Endothelial cell (in vitro differentiated cells): ENCODE results near the gene ICAM1. TPM values are rescaled to one million over a fixed set of nuclear protein-coding genes. Genes with fewer than 3 reads are reported as not detected.
A peak's percentile ranks its signal among the peaks of the same experiment; 100 is the strongest.

Experiments
- DNase-seq: peaks from one replicate; pipeline ENCODE4 v3.0.0; 2021; ENCODE audit warnings: low spot score
- H3K27ac Mint-ChIP-seq: one replicate; pipeline ENCODE4 v1.8.0; 2021; ENCODE audit warnings: mixed read lengths, inconsistent platforms; ENCODE audit not compliant: unreplicated experiment
- H3K27me3 Mint-ChIP-seq: one replicate; pipeline ENCODE4 v1.8.0; 2021; ENCODE audit warnings: mild to moderate bottlenecking, moderate library complexity, mixed read lengths, inconsistent platforms; ENCODE audit not compliant: unreplicated experiment
- H3K36me3 Mint-ChIP-seq: one replicate; pipeline ENCODE4 v1.8.0; 2021; ENCODE audit warnings: mild to moderate bottlenecking, low read depth, mixed read lengths, inconsistent platforms; ENCODE audit not compliant: unreplicated experiment
- H3K4me1 Mint-ChIP-seq: one replicate; pipeline ENCODE4 v1.8.0; 2021; ENCODE audit warnings: mild to moderate bottlenecking, mixed read lengths, inconsistent platforms; ENCODE audit not compliant: unreplicated experiment
- H3K4me3 Mint-ChIP-seq: one replicate; pipeline ENCODE4 v1.8.0; 2021; ENCODE audit warnings: mild to moderate bottlenecking, mixed read lengths, inconsistent platforms; ENCODE audit not compliant: unreplicated experiment
- H3K9me3 Mint-ChIP-seq: one replicate; pipeline ENCODE4 v1.8.0; 2021; ENCODE audit warnings: mixed read lengths, inconsistent platforms; ENCODE audit not compliant: unreplicated experiment
- total RNA-seq: library from RNA; stranded (reverse); fragmentation: NEBNext Ultra II Directional; extraction: Animal tissue kit (Norgen Biotek cat#: 25700); gene quantifications from one replicate; pipeline ENCODE4 v1.2.1, GENCODE V29; 2021; ENCODE audit not compliant: unreplicated experiment
- TF ChIP-seq, protein P1 (sequence below): fragments of 200-600 bp; sonication (generic); IDR thresholded peaks from one replicate; pipeline ENCODE4 v1.5.0; 2021; ENCODE audit warnings: antibody characterized with exemption; ENCODE audit not compliant: unreplicated experiment

The ICAM1 gene
- total RNA-seq, 1 donor from 2014 or later: 7.2 TPM

DNA sequence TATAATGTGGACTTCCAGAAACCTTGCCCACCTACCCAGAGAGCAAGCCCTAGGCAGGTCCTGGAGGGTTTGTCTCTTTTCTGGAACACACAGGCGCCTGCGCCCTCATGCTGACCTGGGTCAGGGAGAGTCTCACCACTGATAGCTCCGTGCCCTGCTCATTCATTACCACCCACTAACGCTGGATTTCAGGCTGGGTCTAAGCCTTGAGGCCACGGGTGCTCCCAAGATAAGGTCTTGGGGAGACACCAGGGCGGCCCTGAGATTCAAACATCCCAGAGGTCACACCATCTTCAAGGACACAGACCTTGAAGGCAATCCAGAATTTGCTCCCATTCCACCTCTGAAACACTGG is 44.9 kb upstream of the ICAM1 start:
- peaks cover 12% of the 10 kb centered on the region for H3K36me3 Mint-ChIP-seq
- H3K4me3 Mint-ChIP-seq: no peak overlapping the region
- TF ChIP-seq, protein P1, sequence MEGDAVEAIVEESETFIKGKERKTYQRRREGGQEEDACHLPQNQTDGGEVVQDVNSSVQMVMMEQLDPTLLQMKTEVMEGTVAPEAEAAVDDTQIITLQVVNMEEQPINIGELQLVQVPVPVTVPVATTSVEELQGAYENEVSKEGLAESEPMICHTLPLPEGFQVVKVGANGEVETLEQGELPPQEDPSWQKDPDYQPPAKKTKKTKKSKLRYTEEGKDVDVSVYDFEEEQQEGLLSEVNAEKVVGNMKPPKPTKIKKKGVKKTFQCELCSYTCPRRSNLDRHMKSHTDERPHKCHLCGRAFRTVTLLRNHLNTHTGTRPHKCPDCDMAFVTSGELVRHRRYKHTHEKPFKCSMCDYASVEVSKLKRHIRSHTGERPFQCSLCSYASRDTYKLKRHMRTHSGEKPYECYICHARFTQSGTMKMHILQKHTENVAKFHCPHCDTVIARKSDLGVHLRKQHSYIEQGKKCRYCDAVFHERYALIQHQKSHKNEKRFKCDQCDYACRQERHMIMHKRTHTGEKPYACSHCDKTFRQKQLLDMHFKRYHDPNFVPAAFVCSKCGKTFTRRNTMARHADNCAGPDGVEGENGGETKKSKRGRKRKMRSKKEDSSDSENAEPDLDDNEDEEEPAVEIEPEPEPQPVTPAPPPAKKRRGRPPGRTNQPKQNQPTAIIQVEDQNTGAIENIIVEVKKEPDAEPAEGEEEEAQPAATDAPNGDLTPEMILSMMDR: no peak
- DNase-seq: no peak
- H3K27me3 Mint-ChIP-seq: peaks cover 9% of the 10 kb centered on the region
- peaks cover 6% of the 10 kb centered on the region for H3K4me1 Mint-ChIP-seq
- H3K27ac Mint-ChIP-seq: no peak overlapping the region
- H3K9me3 Mint-ChIP-seq: no peaks in the 10 kb centered on the region

DNA sequence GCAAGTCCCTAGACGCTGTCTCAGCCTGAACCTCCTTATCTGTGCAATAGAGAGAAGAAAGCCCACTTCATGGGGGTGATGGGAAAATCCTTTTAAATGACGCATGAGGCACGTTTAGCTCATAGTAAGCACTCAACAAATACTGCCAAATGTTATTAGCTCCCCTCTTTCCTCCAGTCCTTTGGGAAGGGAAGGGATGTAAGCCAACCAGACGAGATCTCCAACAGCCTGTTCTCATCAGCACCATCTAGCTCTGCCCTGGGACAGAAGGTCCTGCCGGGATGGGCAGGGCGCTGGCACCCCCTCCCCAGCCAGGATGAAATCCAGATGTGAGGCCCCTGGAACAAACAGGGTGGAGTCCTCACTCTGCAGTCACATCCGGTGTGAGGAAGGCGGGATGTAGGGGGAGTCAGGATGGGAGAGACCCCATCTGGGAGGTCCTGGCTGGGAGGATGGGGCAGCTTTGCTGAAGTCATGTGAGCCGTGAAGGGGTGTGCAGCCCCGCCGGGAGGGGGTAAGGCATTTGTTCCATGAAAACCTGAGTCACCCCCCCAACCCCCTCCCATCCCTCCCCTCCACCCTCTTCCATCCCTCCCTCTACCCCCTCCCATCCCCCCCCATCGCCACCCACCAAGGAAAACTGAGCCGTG is 44.4 kb upstream of the ICAM1 start:
- peaks cover 9% of the 10 kb centered on the region for H3K27me3 Mint-ChIP-seq
- no peak for DNase-seq
- peak overlapping the region; percentile 71 for H3K4me3 Mint-ChIP-seq

DNA sequence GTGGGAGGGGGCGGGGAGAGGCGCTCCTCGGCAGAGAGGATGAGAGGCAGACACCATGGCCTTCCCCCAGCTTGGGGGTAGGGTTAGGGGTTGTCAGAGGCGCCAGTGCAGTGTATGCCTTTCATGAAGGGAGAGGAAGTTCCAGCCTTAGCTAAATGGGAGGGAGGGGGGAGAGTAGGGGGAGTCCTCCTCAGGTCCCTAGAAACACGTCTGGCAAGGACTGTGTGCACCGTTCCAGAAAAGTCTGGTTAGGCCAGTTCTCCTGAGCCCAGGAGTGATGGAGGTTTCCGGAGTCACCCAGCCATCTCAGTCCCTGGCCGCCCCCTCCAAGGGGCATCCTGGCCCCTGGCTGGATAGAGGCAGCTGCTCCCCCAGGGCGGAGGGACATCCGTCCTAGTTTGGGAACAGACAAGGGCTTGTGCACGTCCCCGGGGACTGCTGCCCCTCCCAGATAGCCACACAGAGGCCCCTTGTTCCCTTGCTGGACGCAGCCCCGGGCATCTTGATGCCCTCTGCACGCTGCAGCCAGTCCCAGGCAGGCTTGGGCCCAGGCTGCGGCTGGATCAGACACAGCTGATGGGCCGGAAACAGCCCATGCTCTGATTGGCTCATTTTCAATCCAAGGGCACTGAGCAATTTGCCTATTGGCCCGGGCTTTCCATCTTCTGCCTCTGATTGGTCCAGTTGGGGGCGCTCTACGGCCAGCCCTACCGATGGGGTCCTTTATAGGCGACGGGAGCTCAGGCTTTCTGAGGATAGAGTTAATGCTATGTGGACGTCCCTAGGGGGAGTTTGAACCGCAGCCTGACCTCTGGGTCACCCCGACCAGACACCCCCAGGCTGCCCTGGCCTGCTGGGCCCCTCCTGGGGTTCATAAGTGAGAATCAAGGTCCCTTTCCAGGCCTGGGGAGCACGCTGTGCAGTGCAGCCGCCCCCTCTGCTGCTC is 43.6 kb upstream of the ICAM1 start:
- H3K27ac Mint-ChIP-seq: no peak overlapping the region
- no peak for DNase-seq
- peaks cover 9% of the 10 kb centered on the region for H3K27me3 Mint-ChIP-seq
- H3K4me1 Mint-ChIP-seq: peaks cover 6% of the 10 kb centered on the region
- peaks cover 12% of the 10 kb centered on the region for H3K36me3 Mint-ChIP-seq
- no peaks in the 10 kb centered on the region for H3K9me3 Mint-ChIP-seq
- TF ChIP-seq, protein P1: no peak
- no peak overlapping the region for H3K4me3 Mint-ChIP-seq

More for the DNA sequence above, 44.4 kb upstream of the ICAM1 start:
- H3K4me1 Mint-ChIP-seq: peaks cover 6% of the 10 kb centered on the region
- TF ChIP-seq, protein P1: no peak
- no peaks in the 10 kb centered on the region for H3K9me3 Mint-ChIP-seq
- H3K36me3 Mint-ChIP-seq: peaks cover 12% of the 10 kb centered on the region
- H3K27ac Mint-ChIP-seq: peak overlapping the region; percentile 21

DNA sequence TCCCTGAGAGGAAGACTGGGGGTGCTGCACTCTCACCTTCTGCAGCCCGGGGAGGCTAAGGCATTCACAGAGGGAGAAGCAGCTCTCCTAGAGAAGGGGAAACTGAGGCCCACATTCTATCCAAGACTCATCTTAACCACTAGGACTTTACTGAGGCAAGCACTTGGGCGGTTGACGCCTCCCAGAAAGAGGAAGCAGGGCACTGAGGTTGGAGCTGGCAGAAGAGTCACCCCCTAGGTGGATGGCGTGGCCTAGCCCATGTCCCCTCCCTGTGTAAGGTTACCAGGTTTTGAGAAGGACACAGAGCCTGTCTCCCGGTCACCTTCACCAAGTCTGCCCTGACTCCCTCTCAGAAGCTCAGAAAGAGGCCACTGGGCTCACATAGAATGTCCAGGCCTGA is 42.5 kb upstream of the ICAM1 start:
- Mint-ChIP-seq H3K36me3 (peaks cover 12% of the 10 kb centered on the region), H3K27me3 (peaks cover 6% of the 10 kb centered on the region), H3K4me3 (no peak overlapping the region), H3K4me1 (peaks cover 6% of the 10 kb centered on the region), H3K27ac (no peak overlapping the region), H3K9me3 (no peaks in the 10 kb centered on the region)
- TF ChIP-seq, protein P1: no peak
- DNase-seq: no peak

DNA sequence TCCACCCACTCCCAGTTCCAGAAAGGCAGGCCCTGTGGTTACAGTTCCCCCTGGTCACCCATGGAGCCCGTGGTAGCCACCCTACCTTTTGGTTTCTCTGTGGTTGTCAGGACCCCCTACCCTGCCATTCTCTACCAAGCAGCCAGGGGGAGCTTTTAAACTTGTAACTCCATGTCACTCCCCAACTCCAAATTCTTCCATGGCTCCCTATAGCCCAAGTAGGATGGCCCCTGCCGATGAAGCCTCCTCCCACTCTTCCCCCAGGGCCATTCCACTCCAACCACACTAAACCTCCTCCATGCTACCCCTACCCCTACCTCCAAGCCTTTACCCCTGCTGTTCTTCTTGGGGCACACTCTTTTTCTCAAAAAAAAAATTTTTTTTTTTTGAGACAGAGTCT is 42.0 kb upstream of the ICAM1 start:
- Mint-ChIP-seq H3K36me3 (peaks cover 12% of the 10 kb centered on the region), H3K4me1 (peaks cover 6% of the 10 kb centered on the region), H3K9me3 (no peaks in the 10 kb centered on the region), H3K27ac (no peak overlapping the region), H3K4me3 (no peak overlapping the region), H3K27me3 (peaks cover 6% of the 10 kb centered on the region)
- DNase-seq: peak; percentile 47
- TF ChIP-seq, protein P1: peak; percentile 58
